Epithelial cell of prostate (primary cell): ENCODE results near the gene POLR3C.

ENCODE experiments used
- DNase-seq: peaks from one replicate; pipeline ENCODE4 v3.0.0-alpha.2; 2011; ENCODE audit warnings: low read depth, low spot score
- H3K27ac ChIP-seq: fragments of 450-650 bp; 2 replicates; pipeline ENCODE4 v1.5.1; 2017; ENCODE audit warnings: mild to moderate bottlenecking

The POLR3C gene

GRCh38 chr1:145859491-145860023 lies 35.6 kb downstream of the POLR3C start:
- no peak for DNase-seq

GRCh38 chr1:145863282-145864018 lies 39.5 kb downstream of the POLR3C start:
- H3K27ac ChIP-seq = no peak overlapping the region
- no peak for DNase-seq

More at GRCh38 chr1:145859491-145860023, 35.6 kb downstream of the POLR3C start:
- peak overlapping the region; percentile 65 for H3K27ac ChIP-seq

DNA sequence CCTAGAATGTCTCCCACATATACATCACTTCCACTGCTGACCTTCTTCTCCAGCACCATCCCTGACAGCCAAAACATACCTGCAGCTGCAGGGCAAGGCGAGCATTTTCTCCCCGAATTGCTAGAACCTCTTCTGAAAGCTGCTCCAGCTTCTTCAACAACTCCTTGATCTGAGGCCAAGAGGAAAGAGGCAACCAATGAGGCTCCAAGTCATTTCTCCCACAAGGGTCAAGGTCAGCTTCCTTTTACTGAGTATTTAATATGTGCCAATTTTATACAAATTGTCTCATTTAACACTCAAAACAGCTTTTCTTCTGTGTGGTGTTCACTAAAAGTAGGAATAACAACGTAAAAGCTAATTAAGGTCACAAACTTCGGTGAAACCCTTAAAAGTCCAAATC lies 44.2 kb downstream of the POLR3C start:
- no peak overlapping the region for H3K27ac ChIP-seq
- DNase-seq = no peak

- DNase-seq = no peak
- no peak overlapping the region for H3K27ac ChIP-seq
Measured at GRCh38 chr1:145871994-145872924, 48.3 kb downstream of the POLR3C start.

DNA sequence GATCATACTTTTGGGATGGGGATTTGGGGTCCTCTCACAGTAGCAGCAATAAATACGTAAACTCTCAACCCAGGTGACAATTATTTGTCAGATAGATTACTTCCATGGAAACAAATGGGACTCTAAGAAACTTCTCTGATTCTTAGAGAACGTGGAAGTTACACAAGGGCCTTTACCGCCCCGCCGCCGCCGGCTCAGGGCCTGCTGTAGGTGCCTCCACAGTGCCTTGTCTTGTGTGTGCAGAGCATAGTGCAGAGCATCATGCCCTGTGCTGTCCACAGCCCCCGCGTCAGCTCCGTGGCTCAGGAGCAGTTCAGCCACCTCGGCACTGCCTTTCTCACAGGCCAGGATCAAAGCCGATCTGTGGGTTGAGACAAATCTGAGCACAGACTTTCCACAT lies 50.6 kb downstream of the POLR3C start:
- no peak overlapping the region for H3K27ac ChIP-seq
- DNase-seq = no peak

- peak; percentile 59 for DNase-seq
- H3K27ac ChIP-seq = peak overlapping the region; percentile 69
Measured at GRCh38 chr1:145877923-145878486, 54.0 kb downstream of the POLR3C start.

GRCh38 chr1:145878724-145879123 lies 54.7 kb downstream of the POLR3C start:
- peak; percentile 63 for DNase-seq
- peak overlapping the region; percentile 69 for H3K27ac ChIP-seq

GRCh38 chr1:145879775-145880174 lies 55.8 kb downstream of the POLR3C start:
- H3K27ac ChIP-seq = peak overlapping the region; percentile 69
- no peak for DNase-seq

- no peak for DNase-seq
- no peak overlapping the region for H3K27ac ChIP-seq
Measured at GRCh38 chr1:145884675-145885074, 60.7 kb downstream of the POLR3C start.

DNA sequence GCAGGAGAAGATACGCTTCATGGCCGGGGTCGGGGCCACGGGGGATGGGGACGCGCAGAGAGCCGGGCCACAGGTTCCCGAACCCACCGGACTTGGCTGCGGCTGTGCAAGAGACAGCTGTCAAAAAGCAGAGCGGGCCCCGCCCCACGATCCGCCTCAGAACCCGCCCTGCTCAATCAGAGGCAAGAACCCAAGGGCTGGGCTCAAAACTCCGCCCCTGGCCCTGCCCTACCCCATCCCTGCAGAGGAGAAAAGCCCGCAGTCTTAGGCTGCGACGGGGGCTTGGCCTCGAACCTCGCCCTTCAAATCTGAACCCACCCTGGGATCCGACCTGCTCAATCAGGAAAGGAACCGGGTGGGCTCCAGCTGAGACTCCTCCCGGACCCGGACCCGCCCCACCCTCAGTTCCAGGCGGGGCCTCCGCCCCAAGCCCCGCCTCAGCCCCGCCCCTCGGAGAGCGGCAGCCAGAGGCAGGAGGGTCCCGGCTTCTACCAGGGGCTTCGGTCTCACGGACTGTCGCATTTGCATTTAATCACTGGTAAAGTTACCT lies 61.8 kb downstream of the POLR3C start, which contains the start of gene ANKRD35:
ANKRD35 (minus strand) TSS at position 129 of the 550 bp plus-strand sequence; CDS start at position 21, 108 bp downstream.
- H3K27ac ChIP-seq = no peak within 1 kb of the TSS
- DNase-seq = no peak

DNA sequence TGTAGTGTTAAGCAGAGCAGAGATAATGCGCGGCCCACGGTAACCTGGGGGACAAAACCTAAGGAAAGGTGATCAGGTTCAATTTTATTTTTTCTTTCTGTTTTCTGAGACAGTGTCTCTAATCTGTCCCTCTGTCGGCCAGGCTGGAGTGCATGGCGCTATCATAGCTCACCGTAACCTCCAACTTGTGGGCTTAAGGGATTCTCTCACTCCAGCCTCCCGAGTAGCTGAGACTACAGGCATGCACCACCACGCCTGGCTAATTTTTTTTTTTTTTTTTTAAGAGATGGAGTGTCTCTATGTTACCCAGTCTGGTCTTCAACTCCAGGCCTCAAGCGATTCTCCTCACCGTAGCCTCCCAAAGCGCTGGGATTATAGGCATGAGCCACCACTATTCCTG lies 62.4 kb downstream of the POLR3C start:
- DNase-seq = no peak
- H3K27ac ChIP-seq = no peak overlapping the region

DNA sequence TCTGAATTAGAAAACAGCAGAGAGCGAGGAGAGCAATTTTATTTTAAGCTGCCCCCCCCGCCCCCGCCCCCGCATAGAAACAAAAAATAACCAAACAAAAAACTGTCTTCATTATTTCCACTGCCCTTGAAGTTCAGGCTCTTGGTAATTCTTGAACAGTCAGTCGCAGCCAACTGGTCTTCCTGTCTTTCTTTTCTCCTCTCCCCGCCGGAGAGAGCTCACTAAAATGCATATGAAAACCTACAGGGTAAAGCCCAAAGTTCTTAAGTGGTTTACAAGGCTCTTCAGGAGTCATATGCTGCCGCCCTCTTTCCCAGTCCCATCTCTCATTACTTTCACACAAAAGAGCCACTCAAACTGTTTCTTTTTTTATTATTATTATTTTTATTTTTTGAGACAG lies 62.8 kb downstream of the POLR3C start:
- no peak overlapping the region for H3K27ac ChIP-seq
- no peak for DNase-seq

- no peak for DNase-seq
- H3K27ac ChIP-seq = no peak overlapping the region
Measured at GRCh38 chr1:145887631-145888030, 63.6 kb downstream of the POLR3C start.

- DNase-seq = no peak
- peak overlapping the region; percentile 86 for H3K27ac ChIP-seq
Measured at GRCh38 chr1:145889722-145890121, 65.7 kb downstream of the POLR3C start.

DNA sequence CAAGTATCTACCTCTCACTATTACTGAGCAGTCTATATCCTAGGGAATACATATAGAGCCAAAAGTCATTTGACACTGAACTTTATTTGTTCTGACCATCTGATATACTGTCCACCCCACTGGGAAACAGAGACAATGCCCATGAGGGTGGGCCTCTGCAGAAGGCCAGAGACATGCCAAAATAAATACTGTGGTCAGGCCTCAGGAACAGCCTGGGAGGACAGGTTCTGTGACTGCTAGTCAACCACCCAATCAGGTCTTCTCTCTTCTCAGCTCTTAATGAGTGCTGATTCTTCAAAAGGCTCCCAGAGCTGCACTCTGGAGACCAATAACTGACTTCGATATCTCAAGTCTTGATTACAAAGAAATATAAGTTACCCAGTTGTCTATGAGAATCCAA lies 67.1 kb downstream of the POLR3C start:
- DNase-seq = peak; percentile 44
- peak overlapping the region; percentile 86 for H3K27ac ChIP-seq

DNA sequence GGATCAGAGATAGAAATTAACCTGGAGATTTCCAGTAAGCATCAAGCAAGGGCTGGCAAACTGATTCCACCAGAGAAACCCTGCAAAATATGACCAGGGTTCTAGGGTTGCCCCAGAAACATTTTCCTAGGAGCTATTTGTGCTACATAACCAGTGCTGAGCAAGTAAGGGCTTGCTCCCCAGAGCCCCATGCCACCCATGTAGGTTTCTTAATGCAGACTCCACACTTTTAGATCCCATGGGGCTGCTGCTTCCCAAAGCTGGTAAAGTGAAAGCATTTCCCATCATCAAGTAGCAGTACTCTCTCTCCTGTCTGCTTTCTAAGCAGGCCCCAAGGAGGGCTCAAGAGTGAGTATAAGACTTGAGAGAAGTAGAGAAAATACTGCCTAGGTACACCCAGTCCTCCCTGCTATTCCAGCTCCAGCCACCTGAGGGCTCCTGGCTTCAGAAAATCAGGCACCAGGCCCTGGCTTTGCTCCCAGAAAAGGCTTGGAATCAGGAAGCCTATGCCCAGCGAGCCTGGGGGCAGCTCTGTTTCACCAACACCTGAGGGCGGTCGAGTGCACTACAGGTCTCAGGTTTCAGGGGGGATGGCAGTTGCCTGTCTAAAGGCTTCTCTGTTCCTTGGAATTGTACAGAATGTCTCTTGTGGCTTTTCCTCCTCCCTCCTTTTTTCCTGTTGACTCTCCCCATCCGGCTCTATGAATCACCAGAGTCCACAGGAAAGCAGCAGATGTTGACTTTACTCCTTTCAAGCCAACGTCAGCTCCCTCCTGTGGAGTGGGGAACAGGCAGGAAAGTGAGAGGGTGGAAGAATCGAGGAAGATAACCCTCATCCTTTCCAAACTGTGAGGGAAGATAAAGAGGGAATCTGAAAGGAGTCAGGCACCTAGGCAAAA lies 67.8 kb downstream of the POLR3C start:
- peak overlapping the region; percentile 86 for H3K27ac ChIP-seq
- DNase-seq = peak; percentile 91

GRCh38 chr1:145892486-145893087 lies 68.6 kb downstream of the POLR3C start:
- H3K27ac ChIP-seq = peak overlapping the region; percentile 86
- no peak for DNase-seq

- no peak overlapping the region for H3K27ac ChIP-seq
- DNase-seq = no peak
Measured at GRCh38 chr1:145893306-145894055, 69.5 kb downstream of the POLR3C start.
